Measurements from ENCODE around the gene TFDP3.

- TF ChIP-seq CTCF (IDR thresholded peaks at IDR 0.05), result no peak
- TF ChIP-seq POLR2AphosphoS5 (IDR thresholded peaks at IDR 0.05), result no peak
These were observed 34.3 kb downstream of the TFDP3 start for GRCh38 chrX:133183806-133184205.
